K562 (cell line): ENCODE data around the gene NFKBIB. TPM values are rescaled to one million over a fixed set of nuclear protein-coding genes. Genes with fewer than 3 reads are reported as not detected.

Source experiments
- ARID3A ChIP-seq: IDR thresholded peaks from 2 replicates; pipeline ENCODE4 v1.6.1; 2012; ENCODE audit warnings: low read depth, low read length, improper control_type of control experiment, borderline replicate concordance
- C11orf30 ChIP-seq: fragments of 450-650 bp; IDR thresholded peaks from 2 replicates; pipeline ENCODE4 v1.6.1; 2016; ENCODE audit warnings: low read depth, mild to moderate bottlenecking
- ELF1 ChIP-seq: fragments of 200-800 bp; sonication (Bioruptor generic); IDR thresholded peaks from 2 replicates; pipeline ENCODE4 v1.6.1; 2016; ENCODE audit warnings: missing genetic modification characterization, missing compliant biosample characterization
- EZH2 ChIP-seq: IDR thresholded peaks from 2 replicates; pipeline ENCODE4 v1.6.1; 2012; ENCODE audit warnings: low read depth, mild to moderate bottlenecking, inconsistent platforms, low read length, borderline replicate concordance
- FOXK1 ChIP-seq: sonication (generic); formaldehyde crosslinking; IDR thresholded peaks from 2 replicates; pipeline ENCODE4 v1.8.0; 2022; ENCODE audit warnings: missing genetic modification reagents, mild to moderate bottlenecking, borderline replicate concordance
- GABPB1 ChIP-seq: sonication (generic); formaldehyde crosslinking; IDR thresholded peaks from 2 replicates; pipeline ENCODE4 v1.8.0; 2022; ENCODE audit warnings: mild to moderate bottlenecking, missing genetic modification reagents
- HCFC1 ChIP-seq: IDR thresholded peaks from 2 replicates; pipeline ENCODE4 v1.6.1; 2012; ENCODE audit warnings: low read depth, low read length, improper control_type of control experiment
- JUNB ChIP-seq: fragments of 450-650 bp; formaldehyde crosslinking; conservative IDR thresholded peaks from 2 replicates; pipeline ENCODE4 v1.4.0; 2020; ENCODE audit warnings: mild to moderate bottlenecking
- MCM2 ChIP-seq: fragments of 450-650 bp; IDR thresholded peaks from 2 replicates; pipeline ENCODE4 v1.6.1; 2017; ENCODE audit warnings: low read depth, mild to moderate bottlenecking
- MEIS2 ChIP-seq: fragments of 450-650 bp; IDR thresholded peaks from 2 replicates; pipeline ENCODE4 v1.6.1; 2014; ENCODE audit warnings: mild to moderate bottlenecking; ENCODE audit not compliant: partially characterized antibody
- NFE2 ChIP-seq: IDR thresholded peaks from 2 replicates; pipeline ENCODE4 v1.6.1; 2014; ENCODE audit warnings: antibody characterized with exemption, low read depth
- PRDM10 ChIP-seq: fragments of 450-650 bp; IDR thresholded peaks from 2 replicates; pipeline ENCODE4 v1.6.1; 2018; ENCODE audit not compliant: partially characterized antibody
- SMARCA5 ChIP-seq: fragments of 450-650 bp; IDR thresholded peaks from 2 replicates; pipeline ENCODE4 v1.6.1; 2016
- TCF3 ChIP-seq: sonication (generic); formaldehyde crosslinking; IDR thresholded peaks from 2 replicates; pipeline ENCODE4 v1.4.0; 2020; ENCODE audit warnings: mild to moderate bottlenecking, missing genetic modification reagents
- TRIM25 ChIP-seq: fragments of 450-650 bp; IDR thresholded peaks from 2 replicates; pipeline ENCODE4 v1.7.0; 2016; ENCODE audit warnings: borderline replicate concordance
- ZBTB33 ChIP-seq: sonication (generic); formaldehyde crosslinking; IDR thresholded peaks from 2 replicates; pipeline ENCODE4 v1.8.1; 2023; ENCODE audit warnings: mild to moderate bottlenecking, missing genetic modification reagents
- ZNF507 ChIP-seq: conservative IDR thresholded peaks from 2 replicates; pipeline ENCODE4 v1.6.1; 2017; ENCODE audit warnings: missing genetic modification characterization, missing compliant biosample characterization
- ZNF740 ChIP-seq, 3 experiments: fragments of 200-800 bp in 1 of 3; sonication (Bioruptor generic) in 1 of 3; sonication (generic) in 1 of 3; formaldehyde crosslinking in 1 of 3; IDR thresholded peaks; 2 replicates each; pipeline versions ENCODE4 v1.6.1 to v1.8.0; 2016 to 2022; ENCODE audit warnings: mild to moderate bottlenecking in 2 of 3, missing compliant biosample characterization in 2 of 3, missing genetic modification characterization in 2 of 3, missing genetic modification reagents in 1 of 3
- polyA plus RNA-seq, 8 experiments: library from polyadenylated mRNA; depleted of rRNA in 4 of 8; stranded (reverse) in 5 of 8; unstranded in 3 of 8; fragments of >200 nt; fragmentation: Nextera tagmentation in 2 of 8; fragmentation: Illumina TruSeq in 1 of 8; extraction: Ambion mirVana in 2 of 8; extraction: Trizol in 1 of 8; gene quantifications; 2 replicates each; pipeline versions ENCODE4 v1.2.1 to v1.2.3, GENCODE V29; 2011 to 2014; ENCODE audit warnings: inconsistent platforms in 1 of 8, missing spikeins in 1 of 8
- total RNA-seq, 7 experiments: library from RNA; depleted of rRNA in 6 of 7; stranded (reverse); fragments of >200 nt in 6 of 7; fragmentation: Illumina TruSeq in 2 of 7; extraction: Trizol in 2 of 7; gene quantifications; 2 replicates each; pipeline versions ENCODE4 v1.2.1 to v1.2.3, GENCODE V29; 2011 to 2021; ENCODE audit warnings: low replicate concordance in 1 of 7

Gene NFKBIB
- total and polyA plus RNA-seq, 9 of the 15 experiments (the other 6 are each of a cell fraction or from before 2014, with no cell fraction given): 1.5 to 44.9 (median 10.4) TPM

- TF ChIP-seq TRIM25: no peak
- TF ChIP-seq MCM2: no peak; the same call in 1 of the 2 replicates
- TF ChIP-seq JUNB: no peak
- TF ChIP-seq FOXK1 (CRISPR knock-in tag): peak; percentile 76; the same call in 1 of the 2 replicates
- TF ChIP-seq C11orf30: no peak
- no peak for TF ChIP-seq ZNF507 (tag)
- peak; percentile 1; the same call in 1 of the 2 replicates for TF ChIP-seq NFE2
- TF ChIP-seq MEIS2: no peak
- no peak for TF ChIP-seq SMARCA5
- peak; percentile 59 for TF ChIP-seq ZNF740 (CRISPR knock-in tag; IDR thresholded peaks at IDR 0.05)
- TF ChIP-seq ZNF740 (tag; IDR thresholded peaks at IDR 0.05): peak in 1 of 2 experiments; percentile 62; a peak in 2 of 4 replicates
- no peak for TF ChIP-seq GABPB1 (CRISPR knock-in tag)
- TF ChIP-seq HCFC1: no peak
- peak; percentile 37 for TF ChIP-seq TCF3
- TF ChIP-seq ARID3A: no peak
- TF ChIP-seq EZH2: no peak
- TF ChIP-seq ELF1 (tag): no peak
- peak; percentile 19 for TF ChIP-seq PRDM10
- TF ChIP-seq ZBTB33 (CRISPR knock-in tag): no peak
Measured at GRCh38 chr19:38850976-38851621, 48.7 kb upstream of the NFKBIB start (continued).
